ENCODE measurements around the gene IKZF1. TPM values are rescaled to one million over a fixed set of nuclear protein-coding genes. Genes with fewer than 3 reads are reported as not detected.

The IKZF1 gene
- total and polyA plus RNA-seq, 2 of the 4 experiments (the other 2 are of a cell fraction), result not detected

DNA sequence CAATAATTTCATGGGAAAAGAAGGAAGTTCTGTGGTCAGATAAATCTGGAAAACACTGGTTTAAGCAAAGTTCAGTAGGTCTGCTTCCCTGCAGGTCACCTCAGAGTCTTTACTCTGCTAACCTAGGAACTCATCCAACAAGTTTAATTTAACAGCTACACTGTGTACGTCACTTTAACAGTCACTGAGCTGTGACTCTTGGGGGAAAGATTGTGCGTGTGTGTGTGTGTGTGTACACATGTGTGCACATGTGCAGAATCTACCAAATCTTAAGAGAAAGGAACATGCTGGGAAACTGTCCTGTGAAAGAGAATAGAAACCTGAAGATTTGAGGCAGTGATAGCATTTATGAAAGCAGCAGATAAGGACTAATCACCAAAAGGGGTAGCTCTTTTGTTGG lies 62.6 kb downstream of the IKZF1 start:
- ChIA-PET CTCF (no interaction called here), POLR2A (ENCODE audit: unreplicated experiment) (no interaction called here)
- H3K9ac ChIP-seq (ENCODE audit: low read depth, low read length), result no peak overlapping the region
- no peak overlapping the region for H2BK15ac ChIP-seq (ENCODE audit: low read depth, low read length)
- no peaks in the 10 kb centered on the region for H3K79me1 ChIP-seq (ENCODE audit: low read depth in 1 of 2, low read length in 2 of 2)
- H3K9me3 ChIP-seq (ENCODE audit: control insufficient read depth, insufficient read depth, low read length), result no peaks in the 10 kb centered on the region
- BruUV-seq (replicated peaks), result no TSS peak
- H3K56ac ChIP-seq (ENCODE audit: extremely low read depth, insufficient read depth, low read length), result no peak overlapping the region
- no peaks in the 10 kb centered on the region for H3K36me3 ChIP-seq (ENCODE audit: control insufficient read depth, insufficient read depth, low read length)
- H2BK20ac ChIP-seq (ENCODE audit: low read depth, low read length), result no peak overlapping the region
- 100% methylated on average over 1 of the region's 2 CpGs; no CpG with 5 or more reads in 1 of the 2 experiments for WGBS, 2 experiments (ENCODE audit: extremely low coverage in 2 of 2, insufficient read length in 1 of 2)
- in situ Hi-C loops (cut with MboI; ENCODE audit: low sequenced_read_pairs), result no loop called here
- no peak overlapping the region for H3K14ac ChIP-seq (replicated peaks; ENCODE audit: low read depth, low read length)
- no peak overlapping the region for H3K27ac ChIP-seq (ENCODE audit: insufficient read depth, low read length)
- no peaks in the 10 kb centered on the region for H3K4me1 ChIP-seq (ENCODE audit: control insufficient read depth, insufficient read depth, low read length)
- TF ChIP-seq, protein P1, sequence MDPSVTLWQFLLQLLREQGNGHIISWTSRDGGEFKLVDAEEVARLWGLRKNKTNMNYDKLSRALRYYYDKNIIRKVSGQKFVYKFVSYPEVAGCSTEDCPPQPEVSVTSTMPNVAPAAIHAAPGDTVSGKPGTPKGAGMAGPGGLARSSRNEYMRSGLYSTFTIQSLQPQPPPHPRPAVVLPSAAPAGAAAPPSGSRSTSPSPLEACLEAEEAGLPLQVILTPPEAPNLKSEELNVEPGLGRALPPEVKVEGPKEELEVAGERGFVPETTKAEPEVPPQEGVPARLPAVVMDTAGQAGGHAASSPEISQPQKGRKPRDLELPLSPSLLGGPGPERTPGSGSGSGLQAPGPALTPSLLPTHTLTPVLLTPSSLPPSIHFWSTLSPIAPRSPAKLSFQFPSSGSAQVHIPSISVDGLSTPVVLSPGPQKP (IDR thresholded peaks at IDR 0.05; ENCODE audit: borderline replicate concordance, low read depth, low read length), result no peak
- TF ChIP-seq, protein P2, sequence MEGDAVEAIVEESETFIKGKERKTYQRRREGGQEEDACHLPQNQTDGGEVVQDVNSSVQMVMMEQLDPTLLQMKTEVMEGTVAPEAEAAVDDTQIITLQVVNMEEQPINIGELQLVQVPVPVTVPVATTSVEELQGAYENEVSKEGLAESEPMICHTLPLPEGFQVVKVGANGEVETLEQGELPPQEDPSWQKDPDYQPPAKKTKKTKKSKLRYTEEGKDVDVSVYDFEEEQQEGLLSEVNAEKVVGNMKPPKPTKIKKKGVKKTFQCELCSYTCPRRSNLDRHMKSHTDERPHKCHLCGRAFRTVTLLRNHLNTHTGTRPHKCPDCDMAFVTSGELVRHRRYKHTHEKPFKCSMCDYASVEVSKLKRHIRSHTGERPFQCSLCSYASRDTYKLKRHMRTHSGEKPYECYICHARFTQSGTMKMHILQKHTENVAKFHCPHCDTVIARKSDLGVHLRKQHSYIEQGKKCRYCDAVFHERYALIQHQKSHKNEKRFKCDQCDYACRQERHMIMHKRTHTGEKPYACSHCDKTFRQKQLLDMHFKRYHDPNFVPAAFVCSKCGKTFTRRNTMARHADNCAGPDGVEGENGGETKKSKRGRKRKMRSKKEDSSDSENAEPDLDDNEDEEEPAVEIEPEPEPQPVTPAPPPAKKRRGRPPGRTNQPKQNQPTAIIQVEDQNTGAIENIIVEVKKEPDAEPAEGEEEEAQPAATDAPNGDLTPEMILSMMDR (conservative IDR thresholded peaks at IDR 0.05; ENCODE audit: low read depth, low read length), result no peak
- TF ChIP-seq BHLHE40 (IDR thresholded peaks at IDR 0.05; ENCODE audit: low read depth, low read length), result no peak
- TF ChIP-seq CEBPB (IDR thresholded peaks at IDR 0.05; ENCODE audit: low read depth, low read length), result no peak
- TF ChIP-seq FOS (IDR thresholded peaks at IDR 0.05; ENCODE audit: low read depth, low read length), result no peak
- TF ChIP-seq NFE2L2 (IDR thresholded peaks at IDR 0.05; ENCODE audit: low read depth, low read length), result no peak
- TF ChIP-seq RAD21 (IDR thresholded peaks at IDR 0.05; ENCODE audit: low read length), result no peak
- TF ChIP-seq RFX5 (IDR thresholded peaks at IDR 0.05; ENCODE audit: low read depth, low read length), result no peak
- no peak for TF ChIP-seq MAZ (IDR thresholded peaks at IDR 0.05; ENCODE audit: borderline replicate concordance, low read depth, low read length)
- TF ChIP-seq MXI1 (IDR thresholded peaks at IDR 0.05; ENCODE audit: borderline replicate concordance, low read depth, low read length), result no peak
- no peak for TF ChIP-seq SMC3 (IDR thresholded peaks at IDR 0.05; ENCODE audit: low read depth, low read length)
- TF ChIP-seq MAFK (IDR thresholded peaks at IDR 0.05; ENCODE audit: low read depth, low read length), result no peak
- H2BK5ac ChIP-seq (ENCODE audit: low read depth, low read length, poor library complexity, severe bottlenecking), result no peak overlapping the region
- no peak overlapping the region for H2BK120ac ChIP-seq (ENCODE audit: low read depth, low read length)
- H3K23ac ChIP-seq (ENCODE audit: low read depth, low read length), result no peak overlapping the region
- H2AK9ac ChIP-seq (replicated peaks; ENCODE audit: low read depth, low read length, poor library complexity), result no peak overlapping the region
- no peak overlapping the region for H4K91ac ChIP-seq (ENCODE audit: insufficient read depth, low read depth, low read length)
- H3K4me3 ChIP-seq (ENCODE audit: insufficient read depth, low read depth, low read length), result no peak overlapping the region
- no peak overlapping the region for H4K5ac ChIP-seq (ENCODE audit: low read depth, low read length)
- H2AFZ ChIP-seq (replicated peaks; ENCODE audit: low read length, poor library complexity), result no peak overlapping the region
- intact Hi-C loops (cut with micrococcal nuclease), result no loop called here
- H4K20me1 ChIP-seq (ENCODE audit: insufficient read depth, low read length), result no peaks in the 10 kb centered on the region
- no peak overlapping the region for H3K4me2 ChIP-seq (ENCODE audit: low read depth, low read length)
- ATAC-seq (ENCODE audit: low read depth) (no peak), DNase-seq (no peak)
- no peak overlapping the region for H3K18ac ChIP-seq (ENCODE audit: low read depth, low read length)
- dilution Hi-C loops (cut with HindIII; ENCODE audit: low sequenced_read_pairs, unreplicated experiment), result no loop called here
- H3K9me1 ChIP-seq (ENCODE audit: insufficient read depth, low read length), result no peaks in the 10 kb centered on the region
- no peaks in the 10 kb centered on the region for H3K27me3 ChIP-seq (ENCODE audit: control insufficient read depth, insufficient read depth, low read length)
- H4K8ac ChIP-seq (ENCODE audit: low read depth in 2 of 2, low read length in 2 of 2), result no peak overlapping the region
- H2AK5ac ChIP-seq (ENCODE audit: low read depth, low read length), result no peak overlapping the region
- no peak overlapping the region for H3K4ac ChIP-seq (ENCODE audit: low read depth, low read length)
